SH-SY5Y (cell line): ENCODE results near the gene GSTM5.

ENCODE experiments used
- GATA2 ChIP-seq: IDR thresholded peaks from 2 replicates; pipeline ENCODE4 v1.6.1; 2011; ENCODE audit warnings: mild to moderate bottlenecking, low read depth, low read length
- GATA3 ChIP-seq: IDR thresholded peaks from 2 replicates; pipeline ENCODE4 v1.6.1; 2011; ENCODE audit warnings: low read depth, mild to moderate bottlenecking, low read length, moderate library complexity

DNA sequence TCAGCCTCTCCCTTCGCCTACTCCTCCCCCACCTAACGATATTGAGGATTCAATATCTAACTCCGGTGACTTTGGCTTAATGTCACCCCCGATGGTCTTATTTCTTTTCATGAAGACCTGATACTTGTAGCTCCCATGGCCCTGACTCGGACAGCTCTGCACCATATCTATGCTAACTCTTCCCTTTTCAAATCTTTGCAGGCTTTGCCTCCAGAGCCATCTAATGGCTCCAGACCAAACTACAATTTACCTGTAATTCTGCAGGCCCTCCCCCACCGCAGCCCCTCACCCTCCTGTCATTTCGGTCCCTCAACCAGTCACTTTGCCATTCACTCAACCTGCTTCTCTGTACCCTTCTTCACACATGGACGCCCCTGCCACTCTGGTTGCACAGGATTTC lies 7.9 kb upstream of the GSTM5 start:
- no peak for TF ChIP-seq GATA2
- TF ChIP-seq GATA3, result no peak
